ENCODE measurements around the gene SKI.
"Not testable (repeated sequence)": the region's sequence is repeated elsewhere in the genome, so short reads cannot be mapped to it uniquely, and the experiment has no call there.

The SKI gene

GRCh38 chr1:2328676-2329455, 100.7 kb downstream of the SKI start:
- no peak for DNase-seq

DNA sequence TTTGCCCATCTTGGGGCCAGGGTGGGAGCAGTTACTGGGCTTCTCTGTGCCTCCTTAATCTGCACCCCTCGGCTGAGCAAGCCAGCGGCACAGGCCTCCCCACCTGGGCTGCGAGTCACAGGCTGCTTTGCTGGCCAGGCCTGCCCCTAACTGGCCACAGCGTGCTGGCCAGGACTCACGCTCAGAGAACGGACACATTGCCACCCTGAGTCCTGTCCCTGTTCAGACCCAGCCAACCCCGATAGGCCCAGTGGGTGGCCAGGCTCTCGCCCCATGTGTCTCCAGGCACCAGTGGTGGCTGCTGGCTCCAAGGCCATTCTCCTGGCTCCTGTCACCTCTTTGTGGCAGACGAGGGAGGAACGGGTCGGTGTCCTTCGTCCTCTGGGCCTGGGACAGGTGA, 101.9 kb downstream of the SKI start:
- DNase-seq = no peak

GRCh38 chr1:2330519-2331199, 102.5 kb downstream of the SKI start:
- no peak for DNase-seq

GRCh38 chr1:2331200-2331544, 103.1 kb downstream of the SKI start:
- DNase-seq = no peak

DNA sequence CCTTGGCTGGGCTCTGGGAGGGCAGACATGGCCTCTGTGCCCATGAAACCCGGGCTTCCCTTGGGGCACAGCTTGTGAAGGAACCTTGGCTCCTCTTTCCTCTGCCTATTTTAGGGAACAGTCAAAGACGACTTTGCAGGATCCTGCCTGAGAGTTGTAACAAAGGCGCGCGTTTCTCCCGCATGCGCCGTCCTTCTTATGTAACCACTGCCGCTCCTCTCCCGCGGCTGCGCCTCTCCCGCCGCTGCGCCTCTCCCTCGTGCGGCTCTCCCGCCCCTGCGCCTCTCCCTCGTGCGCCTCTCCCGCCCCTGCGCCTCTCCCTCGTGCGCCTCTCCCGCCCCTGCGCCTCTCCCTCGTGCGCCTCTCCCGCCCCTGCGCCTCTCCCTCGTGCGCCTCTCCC, 103.5 kb downstream of the SKI start:
- not testable (repeated sequence) for DNase-seq

DNA sequence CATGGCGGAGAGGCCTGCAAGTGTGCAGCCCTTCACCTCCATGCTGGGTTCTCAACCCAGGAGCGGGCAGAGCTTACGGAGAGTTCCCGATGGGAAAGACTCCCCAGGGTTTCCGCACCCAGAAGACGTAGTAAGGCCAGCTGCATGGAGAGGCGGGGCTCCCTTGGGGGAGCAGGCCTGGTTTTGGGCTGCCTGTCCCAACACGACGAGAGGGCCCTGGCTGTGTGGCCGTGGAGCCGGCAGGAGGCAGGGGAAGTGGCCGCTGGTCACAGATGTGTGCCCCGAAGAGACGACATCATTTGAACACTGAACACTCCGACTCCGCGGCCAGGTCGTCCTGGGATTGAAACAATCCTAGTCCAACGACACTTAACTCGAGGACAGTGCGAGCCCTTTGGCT, 106.2 kb downstream of the SKI start:
- no peak for DNase-seq

GRCh38 chr1:2334883-2335534, 106.9 kb downstream of the SKI start:
- DNase-seq = no peak

- no peak for DNase-seq
Observed at GRCh38 chr1:2335721-2336455, 107.8 kb downstream of the SKI start.

- DNase-seq = no peak
Observed at GRCh38 chr1:2336499-2336898, 108.4 kb downstream of the SKI start.

DNA sequence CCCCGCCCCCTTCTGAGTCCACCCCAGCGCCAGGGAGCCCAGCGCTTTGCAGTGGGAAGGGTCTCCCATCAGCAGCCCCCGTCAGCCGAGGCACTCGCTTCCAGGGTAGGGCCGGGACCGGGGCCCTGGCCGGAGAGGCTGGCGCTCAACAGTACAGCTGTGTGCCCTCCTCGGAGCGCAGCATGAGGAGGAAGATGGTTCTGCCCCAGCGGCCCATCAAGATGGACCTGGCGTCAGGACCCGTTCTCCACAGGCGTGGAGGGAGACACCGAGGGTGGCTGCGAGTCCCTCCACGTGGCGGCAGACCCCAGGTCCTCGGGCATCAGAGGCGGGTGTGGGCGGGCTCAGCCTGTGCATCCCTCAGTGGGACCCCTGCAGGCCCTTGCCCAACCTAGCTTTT, 109.0 kb downstream of the SKI start:
- no peak for DNase-seq

GRCh38 chr1:2337501-2337900, 109.4 kb downstream of the SKI start:
- no peak for DNase-seq

DNA sequence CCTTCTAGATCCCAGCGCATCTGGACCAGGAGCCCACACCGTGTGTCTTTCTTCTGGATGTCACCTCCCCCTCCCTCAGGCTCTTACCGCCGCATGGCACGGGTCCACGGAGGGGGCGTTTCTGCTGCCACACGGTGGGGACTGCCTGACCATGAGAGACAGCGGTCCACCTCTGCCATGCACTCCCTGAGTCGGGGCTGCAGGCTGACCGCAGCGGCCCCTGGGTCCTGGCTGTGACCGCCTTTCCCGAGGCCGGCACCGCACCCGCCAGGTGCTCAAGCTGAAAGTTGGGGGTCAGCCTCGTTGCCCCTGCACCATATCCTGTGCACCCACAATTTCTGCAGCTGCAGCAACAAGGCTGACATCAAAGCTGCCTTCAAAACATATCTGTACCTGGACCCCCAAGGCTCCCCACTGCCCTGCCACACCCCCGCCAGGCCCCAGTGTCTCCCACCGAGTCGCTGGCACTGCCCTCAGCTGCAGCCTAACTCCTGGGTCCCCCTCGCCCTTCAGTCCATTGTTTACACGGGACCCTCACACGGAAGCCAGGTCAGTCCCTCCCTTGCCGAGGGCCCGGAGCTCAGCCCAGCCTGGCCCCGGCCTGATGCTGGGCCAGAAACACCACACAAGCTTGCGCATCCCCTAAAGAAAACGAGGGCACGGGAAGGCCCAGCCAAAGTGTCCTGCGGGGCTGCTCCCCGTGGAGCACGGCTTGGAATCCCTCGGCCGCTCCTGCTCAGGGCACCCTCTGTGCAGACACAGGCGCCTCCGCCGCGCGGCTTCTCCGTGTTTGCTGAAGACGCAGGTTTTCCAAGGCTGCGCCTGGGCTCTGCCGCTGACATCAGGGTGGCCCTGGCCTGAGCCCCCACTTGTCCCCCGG, 111.3 kb downstream of the SKI start:
- DNase-seq = no peak

- DNase-seq = no peak
Observed at GRCh38 chr1:2340086-2340917, 112.2 kb downstream of the SKI start.

GRCh38 chr1:2340918-2341254, 112.8 kb downstream of the SKI start:
- no peak for DNase-seq

DNA sequence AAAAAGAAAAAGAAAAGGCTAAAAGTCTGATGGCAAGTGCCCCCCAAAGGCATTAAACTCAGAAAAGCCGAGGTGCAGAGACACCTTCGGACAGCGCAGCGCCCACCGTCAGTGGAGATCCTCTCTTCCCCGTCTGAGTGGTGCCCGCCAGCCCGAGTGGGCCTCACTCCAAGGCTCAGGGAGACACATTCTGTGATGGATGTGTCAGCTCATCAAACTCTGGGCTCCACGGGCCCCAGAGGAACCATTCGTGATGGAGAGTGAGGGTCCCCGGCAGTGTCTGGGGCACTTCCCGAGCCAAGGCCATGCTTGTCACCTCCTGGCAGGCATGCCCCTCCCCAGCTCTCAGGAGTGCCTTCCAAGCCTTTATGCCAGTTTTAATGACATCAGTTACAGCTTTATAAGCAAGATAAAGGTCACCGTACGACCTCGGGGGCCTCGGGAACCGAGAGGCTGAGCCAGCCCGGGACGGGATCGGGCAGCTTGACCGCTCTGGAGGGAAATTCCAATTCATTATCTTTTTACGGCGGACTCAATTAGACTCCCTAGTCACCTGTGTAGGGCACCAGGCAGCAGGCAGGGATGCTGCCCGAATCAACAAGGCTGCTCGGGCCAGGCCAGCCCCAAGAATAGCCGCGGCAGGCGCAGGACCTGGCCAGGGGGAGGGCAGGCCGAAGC, 113.7 kb downstream of the SKI start:
- no peak for DNase-seq

GRCh38 chr1:2342384-2343022, 114.4 kb downstream of the SKI start:
- DNase-seq = no peak

- no peak for DNase-seq
Observed at GRCh38 chr1:2343023-2343935, 115.2 kb downstream of the SKI start.

- DNase-seq = no peak
Observed at GRCh38 chr1:2344121-2344681, 116.1 kb downstream of the SKI start.

DNA sequence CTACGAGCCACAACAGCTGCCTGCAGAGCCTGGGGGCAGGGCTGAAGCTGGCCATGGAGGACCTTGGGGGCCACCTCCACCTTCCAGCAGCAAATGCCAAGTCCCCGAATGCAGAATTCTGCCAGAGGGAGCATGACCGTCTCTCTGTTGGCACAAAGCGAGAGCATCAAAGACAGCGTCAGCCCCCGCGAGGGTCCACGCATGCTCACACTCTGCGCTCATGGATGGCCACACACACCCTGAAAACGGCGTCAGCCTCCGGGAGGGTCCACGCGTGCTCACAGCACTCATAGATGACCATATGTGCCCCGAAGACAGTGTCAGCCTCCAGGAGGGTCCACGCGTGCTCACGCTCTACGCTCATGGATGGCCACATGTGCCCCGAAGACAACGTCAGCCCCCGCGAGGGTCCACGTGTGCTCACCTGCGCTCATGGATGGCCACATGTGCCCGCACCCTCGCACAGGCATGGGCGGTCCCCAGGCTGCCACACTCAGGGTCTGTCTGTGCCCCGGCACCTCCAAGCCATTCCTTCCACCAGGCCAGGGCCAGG, 116.7 kb downstream of the SKI start:
- no peak for DNase-seq

Data from CD4-positive, alpha-beta T cell treated with Interleukin-6 for 4 hours (primary cell).